HCT116 (cell line): ENCODE measurements around the gene TLR2.

ENCODE experiments used
- EZH2 ChIP-seq: fragments of 200-600 bp; sonication (generic); IDR thresholded peaks from 2 replicates; pipeline ENCODE4 v1.6.1; 2017; ENCODE audit warnings: antibody characterized with exemption, mixed run types
- JUND ChIP-seq: IDR thresholded peaks from 2 replicates; pipeline ENCODE4 v1.6.1; 2012
- POLR2A ChIP-seq: IDR thresholded peaks from 2 replicates; pipeline ENCODE4 v1.7.0; 2011; ENCODE audit warnings: borderline replicate concordance; ENCODE audit not compliant: insufficient read depth, insufficient read length; ENCODE audit errors: extremely low read depth
- POLR2AphosphoS5 ChIP-seq: IDR thresholded peaks from 2 replicates; pipeline ENCODE4 v1.6.1; 2011; ENCODE audit warnings: mild to moderate bottlenecking, low read depth, low read length, moderate library complexity
- RAD21 ChIP-seq: IDR thresholded peaks from 2 replicates; pipeline ENCODE4 v1.6.1; 2012; ENCODE audit warnings: low read depth, mild to moderate bottlenecking
- SIN3A ChIP-seq: IDR thresholded peaks from 2 replicates; pipeline ENCODE4 v1.6.1; 2012; ENCODE audit warnings: low read depth
- SP1 ChIP-seq: IDR thresholded peaks from 2 replicates; pipeline ENCODE4 v1.6.1; 2012; ENCODE audit warnings: low read depth
- SRF ChIP-seq: IDR thresholded peaks from 2 replicates; pipeline ENCODE4 v1.6.1; 2012; ENCODE audit warnings: low read depth
- YY1 ChIP-seq: IDR thresholded peaks from 2 replicates; pipeline ENCODE4 v1.6.1; 2011; ENCODE audit warnings: low read length, low read depth, moderate library complexity, mild to moderate bottlenecking; ENCODE audit not compliant: insufficient replicate concordance; ENCODE audit errors: extremely low read depth
- ZNF274 ChIP-seq: fragments of 200-500 bp; sonication (Bioruptor generic); IDR thresholded peaks from 2 replicates; pipeline ENCODE4 v1.6.1; 2014; ENCODE audit warnings: mild to moderate bottlenecking, low read depth, low read length, inconsistent platforms
- TF ChIP-seq, protein P1 (sequence below), 3 experiments: fragments of 200-600 bp in 1 of 3; sonication (generic) in 1 of 3; IDR thresholded peaks in 2 of 3; conservative IDR thresholded peaks in 1 of 3; 2 replicates each; pipeline ENCODE4 v1.5.1; 2012 to 2017; ENCODE audit warnings: low read depth in 2 of 3, low read length in 2 of 3, antibody characterized with exemption in 1 of 3, borderline replicate concordance in 1 of 3, control low read depth in 1 of 3, mild to moderate bottlenecking in 1 of 3, mixed read lengths in 1 of 3, mixed run types in 1 of 3, moderate library complexity in 1 of 3; ENCODE audit not compliant: insufficient read depth in 1 of 3
- TF ChIP-seq, protein P2 (sequence below): IDR thresholded peaks from 2 replicates; pipeline ENCODE4 v1.6.1; 2012; ENCODE audit warnings: low read depth

- TF ChIP-seq, protein P1, sequence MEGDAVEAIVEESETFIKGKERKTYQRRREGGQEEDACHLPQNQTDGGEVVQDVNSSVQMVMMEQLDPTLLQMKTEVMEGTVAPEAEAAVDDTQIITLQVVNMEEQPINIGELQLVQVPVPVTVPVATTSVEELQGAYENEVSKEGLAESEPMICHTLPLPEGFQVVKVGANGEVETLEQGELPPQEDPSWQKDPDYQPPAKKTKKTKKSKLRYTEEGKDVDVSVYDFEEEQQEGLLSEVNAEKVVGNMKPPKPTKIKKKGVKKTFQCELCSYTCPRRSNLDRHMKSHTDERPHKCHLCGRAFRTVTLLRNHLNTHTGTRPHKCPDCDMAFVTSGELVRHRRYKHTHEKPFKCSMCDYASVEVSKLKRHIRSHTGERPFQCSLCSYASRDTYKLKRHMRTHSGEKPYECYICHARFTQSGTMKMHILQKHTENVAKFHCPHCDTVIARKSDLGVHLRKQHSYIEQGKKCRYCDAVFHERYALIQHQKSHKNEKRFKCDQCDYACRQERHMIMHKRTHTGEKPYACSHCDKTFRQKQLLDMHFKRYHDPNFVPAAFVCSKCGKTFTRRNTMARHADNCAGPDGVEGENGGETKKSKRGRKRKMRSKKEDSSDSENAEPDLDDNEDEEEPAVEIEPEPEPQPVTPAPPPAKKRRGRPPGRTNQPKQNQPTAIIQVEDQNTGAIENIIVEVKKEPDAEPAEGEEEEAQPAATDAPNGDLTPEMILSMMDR (IDR thresholded peaks at IDR 0.05 in 2 of 3, conservative IDR thresholded peaks at IDR 0.05 in 1 of 3; ENCODE audit: borderline replicate concordance in 1 of 3, insufficient read depth in 1 of 3, low read depth in 2 of 3, low read length in 2 of 3): no peak
- TF ChIP-seq POLR2AphosphoS5 (no peak), POLR2A (no peak), SRF (no peak), SP1 (no peak), ZNF274 (no peak), SIN3A (no peak), YY1 (no peak), EZH2 (no peak), RAD21 (no peak), JUND (no peak)
- TF ChIP-seq, protein P2, sequence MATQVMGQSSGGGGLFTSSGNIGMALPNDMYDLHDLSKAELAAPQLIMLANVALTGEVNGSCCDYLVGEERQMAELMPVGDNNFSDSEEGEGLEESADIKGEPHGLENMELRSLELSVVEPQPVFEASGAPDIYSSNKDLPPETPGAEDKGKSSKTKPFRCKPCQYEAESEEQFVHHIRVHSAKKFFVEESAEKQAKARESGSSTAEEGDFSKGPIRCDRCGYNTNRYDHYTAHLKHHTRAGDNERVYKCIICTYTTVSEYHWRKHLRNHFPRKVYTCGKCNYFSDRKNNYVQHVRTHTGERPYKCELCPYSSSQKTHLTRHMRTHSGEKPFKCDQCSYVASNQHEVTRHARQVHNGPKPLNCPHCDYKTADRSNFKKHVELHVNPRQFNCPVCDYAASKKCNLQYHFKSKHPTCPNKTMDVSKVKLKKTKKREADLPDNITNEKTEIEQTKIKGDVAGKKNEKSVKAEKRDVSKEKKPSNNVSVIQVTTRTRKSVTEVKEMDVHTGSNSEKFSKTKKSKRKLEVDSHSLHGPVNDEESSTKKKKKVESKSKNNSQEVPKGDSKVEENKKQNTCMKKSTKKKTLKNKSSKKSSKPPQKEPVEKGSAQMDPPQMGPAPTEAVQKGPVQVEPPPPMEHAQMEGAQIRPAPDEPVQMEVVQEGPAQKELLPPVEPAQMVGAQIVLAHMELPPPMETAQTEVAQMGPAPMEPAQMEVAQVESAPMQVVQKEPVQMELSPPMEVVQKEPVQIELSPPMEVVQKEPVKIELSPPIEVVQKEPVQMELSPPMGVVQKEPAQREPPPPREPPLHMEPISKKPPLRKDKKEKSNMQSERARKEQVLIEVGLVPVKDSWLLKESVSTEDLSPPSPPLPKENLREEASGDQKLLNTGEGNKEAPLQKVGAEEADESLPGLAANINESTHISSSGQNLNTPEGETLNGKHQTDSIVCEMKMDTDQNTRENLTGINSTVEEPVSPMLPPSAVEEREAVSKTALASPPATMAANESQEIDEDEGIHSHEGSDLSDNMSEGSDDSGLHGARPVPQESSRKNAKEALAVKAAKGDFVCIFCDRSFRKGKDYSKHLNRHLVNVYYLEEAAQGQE: no peak
Measured at GRCh38 chr4:153755186-153755585, 71.1 kb downstream of the TLR2 start.
